KMS-11 (cell line): ENCODE results near the gene MPHOSPH10.
"Not testable (repeated sequence)": the region's sequence is repeated elsewhere in the genome, so short reads cannot be mapped to it uniquely, and the experiment has no call there.

Source experiments
- H2AFZ ChIP-seq: fragments of 200-600 bp; sonication (generic); 2 replicates; pipeline ENCODE4 v1.6.1; 2016; ENCODE audit warnings: antibody characterized with exemption, mixed run types, low read depth
- H3K27ac ChIP-seq: fragments of 200-600 bp; sonication (generic); 2 replicates; pipeline ENCODE4 v1.6.1; 2016; ENCODE audit warnings: mild to moderate bottlenecking, mixed run types
- H3K27me3 ChIP-seq: fragments of 200-600 bp; sonication (generic); 2 replicates; pipeline ENCODE4 v1.6.1; 2017; ENCODE audit warnings: mild to moderate bottlenecking, low read depth, mixed run types, moderate library complexity; ENCODE audit not compliant: insufficient read depth
- H3K36me3 ChIP-seq: fragments of 200-600 bp; sonication (generic); 2 replicates; pipeline ENCODE4 v1.6.1; 2017; ENCODE audit warnings: mild to moderate bottlenecking, mixed run types; ENCODE audit not compliant: insufficient read depth
- H3K4me1 ChIP-seq: fragments of 200-600 bp; sonication (generic); 2 replicates; pipeline ENCODE4 v1.6.1; 2016; ENCODE audit warnings: mild to moderate bottlenecking, low read depth, mixed run types; ENCODE audit not compliant: poor library complexity, severe bottlenecking
- H3K4me2 ChIP-seq: fragments of 200-600 bp; sonication (generic); 2 replicates; pipeline ENCODE4 v1.7.0; 2016; ENCODE audit warnings: mild to moderate bottlenecking, mixed run types
- H3K4me3 ChIP-seq: fragments of 200-600 bp; sonication (generic); IDR thresholded peaks from 2 replicates; pipeline ENCODE4 v1.6.1; 2017; ENCODE audit warnings: low read depth, low read length, mixed read lengths; ENCODE audit not compliant: insufficient read depth
- H3K79me2 ChIP-seq: fragments of 200-600 bp; sonication (generic); 2 replicates; pipeline ENCODE4 v1.6.1; 2016; ENCODE audit warnings: low read depth, mixed run types; ENCODE audit not compliant: insufficient read depth
- H3K9ac ChIP-seq: fragments of 200-600 bp; sonication (generic); 2 replicates; pipeline ENCODE4 v1.6.1; 2016; ENCODE audit warnings: mild to moderate bottlenecking, mixed run types
- H4K20me1 ChIP-seq: fragments of 200-600 bp; sonication (generic); 2 replicates; pipeline ENCODE4 v1.6.1; 2016; ENCODE audit warnings: mild to moderate bottlenecking, mixed run types; ENCODE audit not compliant: insufficient read depth
- TF ChIP-seq, protein P1 (sequence below): fragments of 200-600 bp; sonication (generic); conservative IDR thresholded peaks from 2 replicates; pipeline ENCODE4 v1.6.1; 2017; ENCODE audit warnings: low read depth, mild to moderate bottlenecking, antibody characterized with exemption, low read length, moderate library complexity, mixed read lengths

Gene MPHOSPH10

DNA sequence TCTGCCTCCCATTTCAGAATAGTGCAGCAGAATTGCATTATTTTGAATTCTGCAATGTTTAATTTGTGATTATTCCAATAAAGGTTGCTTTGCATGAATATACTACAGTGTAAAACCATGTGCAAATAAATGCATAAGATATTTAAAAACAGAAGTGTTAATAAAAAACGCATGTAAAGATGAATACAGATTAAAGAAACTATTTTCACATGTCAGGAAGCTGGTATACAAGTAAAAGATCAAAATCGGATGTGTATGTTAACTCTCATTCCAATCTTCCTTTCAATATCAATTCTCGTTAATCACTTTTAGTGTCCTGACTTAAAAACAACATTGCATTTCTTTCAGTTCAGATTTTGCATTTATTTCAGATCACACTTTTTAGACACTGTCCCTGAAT, 3.5 kb upstream of the MPHOSPH10 start:
- H3K79me2 ChIP-seq, result peaks cover 42% of the 10 kb centered on the region
- peaks cover 13% of the 10 kb centered on the region for H3K4me1 ChIP-seq
- H3K9ac ChIP-seq, result no peak overlapping the region
- TF ChIP-seq, protein P1, sequence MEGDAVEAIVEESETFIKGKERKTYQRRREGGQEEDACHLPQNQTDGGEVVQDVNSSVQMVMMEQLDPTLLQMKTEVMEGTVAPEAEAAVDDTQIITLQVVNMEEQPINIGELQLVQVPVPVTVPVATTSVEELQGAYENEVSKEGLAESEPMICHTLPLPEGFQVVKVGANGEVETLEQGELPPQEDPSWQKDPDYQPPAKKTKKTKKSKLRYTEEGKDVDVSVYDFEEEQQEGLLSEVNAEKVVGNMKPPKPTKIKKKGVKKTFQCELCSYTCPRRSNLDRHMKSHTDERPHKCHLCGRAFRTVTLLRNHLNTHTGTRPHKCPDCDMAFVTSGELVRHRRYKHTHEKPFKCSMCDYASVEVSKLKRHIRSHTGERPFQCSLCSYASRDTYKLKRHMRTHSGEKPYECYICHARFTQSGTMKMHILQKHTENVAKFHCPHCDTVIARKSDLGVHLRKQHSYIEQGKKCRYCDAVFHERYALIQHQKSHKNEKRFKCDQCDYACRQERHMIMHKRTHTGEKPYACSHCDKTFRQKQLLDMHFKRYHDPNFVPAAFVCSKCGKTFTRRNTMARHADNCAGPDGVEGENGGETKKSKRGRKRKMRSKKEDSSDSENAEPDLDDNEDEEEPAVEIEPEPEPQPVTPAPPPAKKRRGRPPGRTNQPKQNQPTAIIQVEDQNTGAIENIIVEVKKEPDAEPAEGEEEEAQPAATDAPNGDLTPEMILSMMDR, result no peak
- no peaks in the 10 kb centered on the region for H3K27me3 ChIP-seq
- H3K36me3 ChIP-seq, result no peaks in the 10 kb centered on the region
- H4K20me1 ChIP-seq, result no peaks in the 10 kb centered on the region; the same call in 1 of the 2 replicates
- no peak overlapping the region for H3K4me3 ChIP-seq
- no peak overlapping the region for H3K4me2 ChIP-seq
- H3K27ac ChIP-seq, result no peak overlapping the region
- H2AFZ ChIP-seq, result no peak overlapping the region

DNA sequence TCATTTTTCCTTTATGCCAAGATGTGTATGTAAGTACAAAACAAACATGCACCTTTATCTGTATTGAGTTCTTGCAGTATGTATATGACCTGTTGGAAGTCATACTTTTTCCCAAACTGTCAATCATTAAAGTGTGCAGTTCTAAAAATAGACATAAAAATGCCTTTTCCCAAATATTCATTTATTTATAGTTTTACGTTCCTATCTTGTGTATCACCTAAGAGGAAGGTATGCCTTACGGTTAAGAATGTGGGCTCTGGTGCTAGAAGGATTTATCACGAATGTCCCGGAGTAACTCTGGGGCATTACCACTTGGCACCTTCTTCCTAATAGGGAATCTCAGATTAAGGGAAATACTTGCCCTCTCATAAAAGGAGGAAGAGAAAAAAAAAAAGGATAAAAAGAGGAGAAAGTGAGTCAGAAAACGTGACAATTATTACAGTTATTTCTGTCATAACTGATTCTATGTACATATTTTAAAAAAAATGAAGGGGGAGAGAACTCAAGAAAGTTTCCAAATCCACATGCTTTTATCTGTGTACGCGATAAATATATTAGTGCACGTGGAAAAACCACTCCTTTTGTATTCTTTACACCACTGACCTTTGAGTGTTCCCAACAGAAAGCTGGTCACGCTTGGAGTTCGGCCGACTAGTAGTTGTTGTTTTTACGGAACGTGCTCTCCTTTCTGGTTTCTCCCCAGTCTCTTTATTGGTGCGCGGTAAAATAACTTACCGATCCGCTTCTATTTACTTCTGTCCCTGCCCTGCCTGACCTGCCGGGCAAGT, 1.1 kb upstream of the MPHOSPH10 start:
- Histone ChIP-seq H3K4me2 (peak overlapping the region; percentile 77), H3K36me3 (peaks cover 5% of the 10 kb centered on the region; the same call in 1 of the 2 replicates), H3K4me1 (peaks cover 25% of the 10 kb centered on the region), H4K20me1 (no peaks in the 10 kb centered on the region), H2AFZ (peak overlapping the region; percentile 75), H3K4me3 (no peak overlapping the region), H3K79me2 (peaks cover 56% of the 10 kb centered on the region), H3K27ac (peak overlapping the region; percentile 73), H3K27me3 (no peaks in the 10 kb centered on the region), H3K9ac (peak overlapping the region; percentile 83)
- TF ChIP-seq, protein P1, result no peak

GRCh38 chr2:71129902-71130151, 607 bp upstream of the MPHOSPH10 start:
- H3K27me3 ChIP-seq, result no peaks in the 10 kb centered on the region
- H2AFZ ChIP-seq, result peak overlapping the region; percentile 75
- no peak overlapping the region for H3K4me3 ChIP-seq
- peaks cover 27% of the 10 kb centered on the region for H3K4me1 ChIP-seq
- H3K79me2 ChIP-seq, result peaks cover 56% of the 10 kb centered on the region
- H3K4me2 ChIP-seq, result peak overlapping the region; percentile 77; the same call in 1 of the 2 replicates
- H3K27ac ChIP-seq, result peak overlapping the region; percentile 73
- H3K36me3 ChIP-seq, result peaks cover 9% of the 10 kb centered on the region; the same call in 1 of the 2 replicates
- TF ChIP-seq, protein P1, result no peak
- peak overlapping the region; percentile 83 for H3K9ac ChIP-seq
- H4K20me1 ChIP-seq, result no peaks in the 10 kb centered on the region

DNA sequence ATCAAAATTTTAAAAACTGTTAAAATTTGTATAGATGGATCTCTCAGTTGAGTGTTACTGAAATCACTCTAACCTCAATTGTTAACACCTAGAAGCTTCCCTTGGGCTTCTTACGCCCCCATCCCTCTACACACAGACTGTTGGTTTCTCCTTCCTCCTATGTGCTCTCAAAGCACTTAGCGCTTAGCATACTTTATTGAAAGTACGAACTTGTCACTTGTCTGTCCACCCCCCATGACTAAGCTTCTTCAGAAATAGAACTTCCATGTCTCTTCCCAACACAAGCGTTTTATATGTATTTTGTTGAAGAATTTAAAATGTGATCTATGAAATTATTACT, 441 bp downstream of the MPHOSPH10 start:
- Histone ChIP-seq H3K79me2 (peaks cover 56% of the 10 kb centered on the region), H3K4me3 (no peak overlapping the region), H3K9ac (peak overlapping the region; percentile 83), H3K27ac (peak overlapping the region; percentile 73; the same call in 1 of the 2 replicates), H3K36me3 (peaks cover 11% of the 10 kb centered on the region; the same call in 1 of the 2 replicates), H4K20me1 (no peaks in the 10 kb centered on the region), H2AFZ (peak overlapping the region; percentile 75), H3K27me3 (no peaks in the 10 kb centered on the region), H3K4me1 (peaks cover 27% of the 10 kb centered on the region), H3K4me2 (peak overlapping the region; percentile 77)
- TF ChIP-seq, protein P1, result no peak

DNA sequence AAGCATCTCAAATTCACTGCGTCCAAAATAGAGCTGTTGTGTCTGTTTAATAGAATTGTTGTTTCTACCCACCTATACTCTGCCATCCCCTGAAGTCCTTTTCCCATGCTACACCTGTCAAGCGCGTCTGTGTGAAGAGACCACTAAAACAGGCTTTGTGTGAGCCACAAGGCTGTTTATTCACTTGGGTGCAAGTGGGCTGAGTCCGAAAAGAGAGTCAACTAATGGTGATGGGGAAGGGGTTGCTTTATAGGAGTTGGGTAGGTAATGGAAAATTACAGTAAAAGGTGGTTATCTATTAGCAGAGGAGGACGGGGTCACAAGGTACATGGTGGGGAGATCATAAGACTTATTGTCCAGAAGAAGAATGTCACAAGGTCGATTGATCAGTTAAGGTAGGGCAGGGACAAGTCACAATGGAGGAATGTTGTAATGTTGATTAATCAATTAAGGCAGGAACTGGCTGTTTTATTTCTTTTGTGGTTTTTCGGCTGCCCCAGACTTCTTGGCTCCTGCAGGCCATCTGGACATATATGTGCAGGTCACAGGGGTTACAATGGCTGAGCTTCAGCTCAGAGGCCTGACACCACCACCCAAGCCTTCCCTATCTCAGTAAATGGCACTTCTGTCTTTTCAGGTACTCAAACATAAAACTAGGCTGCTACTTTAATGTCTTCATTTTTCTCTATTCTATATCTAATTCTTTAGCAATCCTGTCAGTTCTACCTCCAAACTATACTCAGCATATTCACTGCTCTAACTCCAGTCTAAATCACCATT, 1.1 kb downstream of the MPHOSPH10 start:
- H3K9ac ChIP-seq, result peak overlapping the region; percentile 83; the same call in 1 of the 2 replicates
- not testable (repeated sequence) for H3K27me3 ChIP-seq

More for the DNA sequence above, 1.1 kb downstream of the MPHOSPH10 start:
- Histone ChIP-seq H3K4me1 (peaks cover 27% of the 10 kb centered on the region), H3K4me2 (peak overlapping the region; percentile 77), H3K79me2 (peaks cover 56% of the 10 kb centered on the region), H3K36me3 (peaks cover 11% of the 10 kb centered on the region; the same call in 1 of the 2 replicates)
- H2AFZ ChIP-seq, H3K27ac ChIP-seq, H3K4me3 ChIP-seq, H4K20me1 ChIP-seq: not testable (repeated sequence)
